IMR-90 (cell line): ENCODE data around the gene ALPI. TPM values are rescaled to one million over a fixed set of nuclear protein-coding genes. Genes with fewer than 3 reads are reported as not detected.

Source experiments
- ATAC-seq: fragments of 200-7000 bp; cut with Tn5 transposase; 2 replicates; pipeline ENCODE4 v1.9.1; 2020; ENCODE audit warnings: low read depth, mild to moderate bottlenecking, moderate library complexity
- BruUV-seq: library from RNA; stranded (reverse); fragments of 400-500 nt; replicated peaks from 2 replicates; lab custom pipeline; 2021; lab: Mats Ljungman, UMichigan
- CTCF ChIA-PET: fragments of 300-600 bp; formaldehyde crosslinking; extraction: SDS; loops from one replicate; lab custom pipeline; 2021; ENCODE audit warnings: antibody characterized with exemption; lab: Yijun Ruan, JAX
- POLR2A ChIA-PET: fragments of 300-600 bp; sonication (Branson Sonifier 250); formaldehyde crosslinking; loops from one replicate; lab custom pipeline; 2022; ENCODE audit warnings: antibody characterized with exemption; ENCODE audit not compliant: unreplicated experiment; lab: Charles Lee
- DNase-seq: peaks from one replicate; pipeline ENCODE4 v3.0.0; 2013
- H2AFZ ChIP-seq: replicated peaks from 2 replicates; pipeline ENCODE3; 2013; ENCODE audit warnings: low read length, mild to moderate bottlenecking; ENCODE audit not compliant: poor library complexity
- H2AK5ac ChIP-seq: 2 replicates; pipeline ENCODE4 v1.6.1; 2013; ENCODE audit warnings: low read depth, low read length, inconsistent platforms
- H2AK9ac ChIP-seq: replicated peaks from 2 replicates; pipeline ENCODE3; 2013; ENCODE audit warnings: mild to moderate bottlenecking, low read depth, low read length, moderate library complexity; ENCODE audit not compliant: poor library complexity
- H2BK120ac ChIP-seq: 2 replicates; pipeline ENCODE4 v1.6.1; 2013; ENCODE audit warnings: low read depth, low read length, inconsistent platforms
- H2BK15ac ChIP-seq: 3 replicates; pipeline ENCODE4 v1.6.1; 2013; ENCODE audit warnings: low read depth, low read length, inconsistent platforms
- H2BK20ac ChIP-seq: 2 replicates; pipeline ENCODE4 v1.6.1; 2013; ENCODE audit warnings: low read depth, mild to moderate bottlenecking, inconsistent platforms, low read length, moderate library complexity
- H2BK5ac ChIP-seq: 2 replicates; pipeline ENCODE4 v1.6.1; 2013; ENCODE audit warnings: mild to moderate bottlenecking, low read depth, low read length, inconsistent platforms; ENCODE audit not compliant: poor library complexity, severe bottlenecking
- H3K14ac ChIP-seq: replicated peaks from 2 replicates; pipeline ENCODE4 v1.6.1; 2013; ENCODE audit warnings: low read depth, low read length, inconsistent platforms
- H3K18ac ChIP-seq: 2 replicates; pipeline ENCODE4 v1.6.1; 2013; ENCODE audit warnings: low read depth, low read length, control low read depth
- H3K23ac ChIP-seq: 2 replicates; pipeline ENCODE4 v1.6.1; 2013; ENCODE audit warnings: low read depth, low read length, inconsistent platforms
- H3K27ac ChIP-seq: 2 replicates; pipeline ENCODE4 v1.5.1; 2013; ENCODE audit warnings: mild to moderate bottlenecking, control low read depth, low read length; ENCODE audit not compliant: insufficient read depth
- H3K27me3 ChIP-seq: 2 replicates; pipeline ENCODE4 v1.6.1; 2013; ENCODE audit warnings: low read length; ENCODE audit not compliant: control insufficient read depth, insufficient read depth
- H3K36me3 ChIP-seq: 2 replicates; pipeline ENCODE4 v1.6.1; 2013; ENCODE audit warnings: low read length, mixed read lengths; ENCODE audit not compliant: control insufficient read depth, insufficient read depth
- H3K4ac ChIP-seq: 2 replicates; pipeline ENCODE4 v1.6.1; 2013; ENCODE audit warnings: low read depth, low read length, inconsistent platforms
- H3K4me1 ChIP-seq: 2 replicates; pipeline ENCODE4 v1.6.1; 2013; ENCODE audit warnings: low read length, mixed read lengths; ENCODE audit not compliant: control insufficient read depth, insufficient read depth
- H3K4me2 ChIP-seq: 2 replicates; pipeline ENCODE4 v1.6.1; 2013; ENCODE audit warnings: low read depth, mild to moderate bottlenecking, control low read depth, low read length, moderate library complexity
- H3K4me3 ChIP-seq: 2 replicates; pipeline ENCODE4 v1.5.1; 2013; ENCODE audit warnings: low read depth, mild to moderate bottlenecking, control low read depth, low read length, moderate library complexity; ENCODE audit not compliant: insufficient read depth
- H3K56ac ChIP-seq: 2 replicates; pipeline ENCODE4 v1.6.1; 2013; ENCODE audit warnings: low read length, inconsistent platforms; ENCODE audit not compliant: insufficient read depth; ENCODE audit errors: extremely low read depth
- H3K79me1 ChIP-seq, 2 experiments: 2 replicates each; pipeline ENCODE4 v1.6.1; 2013; ENCODE audit warnings: low read length in 2 of 2, inconsistent platforms in 1 of 2, low read depth in 1 of 2
- H3K9ac ChIP-seq: 2 replicates; pipeline ENCODE4 v1.6.1; 2013; ENCODE audit warnings: low read depth, low read length, control low read depth
- H3K9me1 ChIP-seq: 2 replicates; pipeline ENCODE4 v1.6.1; 2013; ENCODE audit warnings: low read length, inconsistent platforms; ENCODE audit not compliant: insufficient read depth
- H3K9me3 ChIP-seq: 2 replicates; pipeline ENCODE4 v1.6.1; 2013; ENCODE audit warnings: low read length; ENCODE audit not compliant: control insufficient read depth, insufficient read depth
- H4K20me1 ChIP-seq: 2 replicates; pipeline ENCODE4 v1.6.1; 2013; ENCODE audit warnings: low read length, inconsistent platforms; ENCODE audit not compliant: insufficient read depth
- H4K5ac ChIP-seq: 2 replicates; pipeline ENCODE4 v1.6.1; 2013; ENCODE audit warnings: mild to moderate bottlenecking, low read depth, low read length, control low read depth
- H4K8ac ChIP-seq, 2 experiments: 2 replicates each; pipeline ENCODE4 v1.6.1; 2013; ENCODE audit warnings: low read depth in 2 of 2, low read length in 2 of 2, control low read depth in 1 of 2, inconsistent platforms in 1 of 2
- H4K91ac ChIP-seq: 2 replicates; pipeline ENCODE4 v1.6.1; 2013; ENCODE audit warnings: low read depth, low read length, inconsistent platforms; ENCODE audit not compliant: insufficient read depth
- MAFK ChIP-seq: IDR thresholded peaks from 2 replicates; pipeline ENCODE4 v1.6.1; 2012; ENCODE audit warnings: low read depth, low read length, improper control_type of control experiment
- NFE2L2 ChIP-seq: fragments of 150-350 bp; IDR thresholded peaks from 2 replicates; pipeline ENCODE4 v1.6.1; 2016; ENCODE audit warnings: low read depth, mild to moderate bottlenecking, low read length
- USF2 ChIP-seq: fragments of 150-350 bp; IDR thresholded peaks from 2 replicates; pipeline ENCODE4 v1.6.1; 2017; ENCODE audit warnings: mild to moderate bottlenecking, antibody characterized with exemption, low read length, low read depth
- WGBS, 2 experiments: methylation state at CpG; one replicate each; pipeline versions ENCODE4 v1.1.5 to v1.1.7; 2013; ENCODE audit warnings: missing lambda C conversion rate in 2 of 2; ENCODE audit not compliant: insufficient read length in 1 of 2; ENCODE audit errors: extremely low coverage in 2 of 2; 5-methylcytosine and 5-hydroxymethylcytosine counted together
- dilution Hi-C: fragments of 300-500 bp; cut with HindIII; formaldehyde crosslinking; loops from one replicate; pipeline ENCODE4 v1.14.3; 2018; ENCODE audit warnings: low sequenced_read_pairs; ENCODE audit not compliant: unreplicated experiment
- in situ Hi-C: fragments of 300-500 bp; cut with MboI; formaldehyde crosslinking; loops from 3 replicates; pipeline ENCODE4 v1.14.3; 2019; ENCODE audit warnings: low sequenced_read_pairs, inconsistent platforms, mixed read lengths
- intact Hi-C: fragments of 100-400 bp; cut with micrococcal nuclease; formaldehyde crosslinking; loops from 2 replicates; pipeline ENCODE4 v1.10.0; 2022
- polyA plus RNA-seq, 3 experiments: library from polyadenylated mRNA; depleted of rRNA; stranded (reverse); fragments of >200 nt; gene quantifications; 2 replicates each; pipeline ENCODE4 v1.2.3, GENCODE V29; 2012; ENCODE audit warnings: low replicate concordance in 1 of 3
- total RNA-seq: library from RNA; depleted of rRNA; stranded (reverse); fragments of >200 nt; gene quantifications from 2 replicates; pipeline ENCODE4 v1.2.3, GENCODE V29; 2012

The ALPI gene
- total and polyA plus RNA-seq, 2 of the 4 experiments (the other 2 are of a cell fraction) = not detected

- ATAC-seq (no peak), DNase-seq (no peak)
- Histone ChIP-seq H3K27ac (no peak overlapping the region), H4K8ac (no peak overlapping the region), H2BK120ac (no peak overlapping the region), H3K14ac (no peak overlapping the region), H3K56ac (no peak overlapping the region), H3K36me3 (no peaks in the 10 kb centered on the region), H4K91ac (no peak overlapping the region), H3K27me3 (peaks cover 22% of the 10 kb centered on the region; the same call in 1 of the 2 replicates), H3K23ac (no peak overlapping the region), H4K20me1 (no peaks in the 10 kb centered on the region), H2AK9ac (no peak overlapping the region), H2AFZ (no peak overlapping the region), H2BK20ac (no peak overlapping the region), H3K79me1 (no peaks in the 10 kb centered on the region), H4K5ac (no peak overlapping the region), H3K9ac (no peak overlapping the region), H2BK15ac (no peak overlapping the region), H2BK5ac (no peak overlapping the region), H3K18ac (no peak overlapping the region), H3K9me3 (no peaks in the 10 kb centered on the region), H2AK5ac (no peak overlapping the region), H3K9me1 (no peaks in the 10 kb centered on the region), H3K4me3 (no peak overlapping the region), H3K4me1 (no peaks in the 10 kb centered on the region), H3K4ac (no peak overlapping the region), H3K4me2 (no peak overlapping the region)
- intact Hi-C loops (no loop called here), in situ Hi-C loops (no loop called here), dilution Hi-C loops (no loop called here)
- CTCF ChIA-PET = no interaction called here
- WGBS, 2 experiments = 54% methylated on average over 4 of the region's 21 CpGs; no CpG with 5 or more reads in 1 of the 2 experiments
- BruUV-seq = no TSS peak
- POLR2A ChIA-PET = no interaction called here
- TF ChIP-seq USF2 (no peak), NFE2L2 (no peak), MAFK (no peak)
These were observed 1.4 kb downstream of the ALPI start for GRCh38 chr2:232457121-232458011.
